ENCODE data around the gene EIF1.

Gene EIF1

DNA sequence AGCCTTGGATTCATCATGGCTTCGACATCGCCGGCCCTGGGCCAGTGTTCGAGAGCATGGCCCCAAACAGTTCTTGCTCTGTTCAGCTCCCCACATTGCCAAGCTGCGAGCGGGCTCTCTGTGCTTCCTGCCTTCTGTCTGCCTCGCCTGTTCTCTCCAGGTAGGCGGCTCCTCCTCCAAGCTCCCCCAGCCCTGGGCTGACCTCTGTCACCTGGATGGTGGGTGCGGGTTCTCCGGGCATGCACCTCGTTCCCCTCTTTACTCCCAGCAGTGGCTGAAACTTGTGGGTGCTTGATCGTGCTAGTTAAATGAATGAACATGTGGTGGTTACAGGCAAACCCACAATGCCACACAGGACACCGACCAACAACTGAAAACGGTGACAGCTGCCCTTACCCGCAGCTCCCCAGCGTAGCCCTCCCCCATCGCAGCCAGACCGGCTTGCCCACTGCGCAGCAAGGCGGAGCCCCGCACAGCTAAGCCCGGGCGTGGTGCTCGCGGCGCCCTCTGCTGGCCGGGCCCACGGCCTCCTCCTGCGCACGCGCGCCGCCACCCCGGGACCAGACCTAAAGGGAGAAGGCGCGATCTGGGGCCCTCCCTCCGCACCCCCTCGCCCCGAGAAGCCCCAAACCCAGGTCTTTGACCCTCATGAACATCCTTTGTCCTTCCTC is 23.0 kb upstream of the EIF1 start:
- Histone ChIP-seq H3K27ac (ENCODE audit: low read depth, low read length, poor library complexity, severe bottlenecking) (peak overlapping the region; percentile 76), H3K4me1 (ENCODE audit: insufficient read depth, low read length, severe bottlenecking) (peaks cover 23% of the 10 kb centered on the region)

DNA sequence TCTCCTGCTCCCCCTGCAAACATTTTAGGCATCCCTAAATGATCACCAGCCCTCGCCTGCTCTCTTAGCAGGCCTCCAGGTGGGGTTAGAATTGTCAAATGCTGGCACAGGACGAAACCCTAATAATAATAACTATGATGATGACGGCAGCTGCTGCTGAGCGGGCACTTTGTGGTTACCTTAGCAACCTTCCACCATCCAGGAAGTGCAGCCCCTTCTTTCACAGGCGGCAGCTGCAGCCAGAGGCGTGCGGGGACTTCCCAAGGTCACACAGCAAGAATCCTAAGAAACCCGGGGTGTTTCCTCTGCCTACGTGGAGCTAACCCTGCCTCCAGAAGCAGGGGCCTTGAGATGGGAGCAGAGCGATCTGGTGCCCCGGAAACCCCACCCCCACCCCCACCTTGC is 22.4 kb upstream of the EIF1 start:
- Histone ChIP-seq H3K79me2 (ENCODE audit: insufficient read depth, low read length) (no peaks in the 10 kb centered on the region), H2AFZ (ENCODE audit: low read length) (peak overlapping the region; percentile 23; the same call in 1 of the 2 replicates), H3K9ac (ENCODE audit: low read length) (peak overlapping the region; percentile 47; the same call in 1 of the 2 replicates), H3F3A (ENCODE audit: insufficient read depth, low read length) (no peaks in the 10 kb centered on the region), H3K27ac (ENCODE audit: low read depth, low read length, poor library complexity, severe bottlenecking) (peak overlapping the region; percentile 76), H3K4me3 (ENCODE audit: low read depth, low read length, poor library complexity, severe bottlenecking) (peak overlapping the region; percentile 54), H3K9me3 (ENCODE audit: low read length) (no peaks in the 10 kb centered on the region), H3K36me3 (ENCODE audit: insufficient read depth, low read length) (no peaks in the 10 kb centered on the region), H3K4me1 (ENCODE audit: insufficient read depth, low read length, severe bottlenecking) (peaks cover 23% of the 10 kb centered on the region), H4K20me1 (ENCODE audit: insufficient read depth, low read length) (no peaks in the 10 kb centered on the region), H3K27me3 (ENCODE audit: insufficient read depth, low read length) (no peaks in the 10 kb centered on the region), H3K4me2 (ENCODE audit: low read length) (peak overlapping the region; percentile 61), H3K9me2 (ENCODE audit: low read depth, low read length) (no peaks in the 10 kb centered on the region)
- TF ChIP-seq EZH2 (IDR thresholded peaks at IDR 0.05; ENCODE audit: borderline replicate concordance, low read length), result no peak
- TF ChIP-seq, protein P1, sequence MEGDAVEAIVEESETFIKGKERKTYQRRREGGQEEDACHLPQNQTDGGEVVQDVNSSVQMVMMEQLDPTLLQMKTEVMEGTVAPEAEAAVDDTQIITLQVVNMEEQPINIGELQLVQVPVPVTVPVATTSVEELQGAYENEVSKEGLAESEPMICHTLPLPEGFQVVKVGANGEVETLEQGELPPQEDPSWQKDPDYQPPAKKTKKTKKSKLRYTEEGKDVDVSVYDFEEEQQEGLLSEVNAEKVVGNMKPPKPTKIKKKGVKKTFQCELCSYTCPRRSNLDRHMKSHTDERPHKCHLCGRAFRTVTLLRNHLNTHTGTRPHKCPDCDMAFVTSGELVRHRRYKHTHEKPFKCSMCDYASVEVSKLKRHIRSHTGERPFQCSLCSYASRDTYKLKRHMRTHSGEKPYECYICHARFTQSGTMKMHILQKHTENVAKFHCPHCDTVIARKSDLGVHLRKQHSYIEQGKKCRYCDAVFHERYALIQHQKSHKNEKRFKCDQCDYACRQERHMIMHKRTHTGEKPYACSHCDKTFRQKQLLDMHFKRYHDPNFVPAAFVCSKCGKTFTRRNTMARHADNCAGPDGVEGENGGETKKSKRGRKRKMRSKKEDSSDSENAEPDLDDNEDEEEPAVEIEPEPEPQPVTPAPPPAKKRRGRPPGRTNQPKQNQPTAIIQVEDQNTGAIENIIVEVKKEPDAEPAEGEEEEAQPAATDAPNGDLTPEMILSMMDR (IDR thresholded peaks at IDR 0.05; ENCODE audit: low read length), result no peak

More for the DNA sequence above, 23.0 kb upstream of the EIF1 start:
- no peaks in the 10 kb centered on the region for H3K79me2 ChIP-seq (ENCODE audit: insufficient read depth, low read length)
- H3K4me2 ChIP-seq (ENCODE audit: low read length), result peak overlapping the region; percentile 61
- H2AFZ ChIP-seq (ENCODE audit: low read length), result no peak overlapping the region; the same call in 1 of the 2 replicates
- no peaks in the 10 kb centered on the region for H3K27me3 ChIP-seq (ENCODE audit: insufficient read depth, low read length)
- H3F3A ChIP-seq (ENCODE audit: insufficient read depth, low read length), result no peaks in the 10 kb centered on the region
- no peaks in the 10 kb centered on the region for H3K9me2 ChIP-seq (ENCODE audit: low read depth, low read length)
- H3K9ac ChIP-seq (ENCODE audit: low read length), result peak overlapping the region; percentile 47; the same call in 1 of the 2 replicates
- TF ChIP-seq, protein P1 (IDR thresholded peaks at IDR 0.05; ENCODE audit: low read length), result peak; percentile 94
- TF ChIP-seq EZH2 (IDR thresholded peaks at IDR 0.05; ENCODE audit: borderline replicate concordance, low read length), result no peak
- H3K9me3 ChIP-seq (ENCODE audit: low read length), result no peaks in the 10 kb centered on the region
- peak overlapping the region; percentile 54 for H3K4me3 ChIP-seq (ENCODE audit: low read depth, low read length, poor library complexity, severe bottlenecking)
- H3K36me3 ChIP-seq (ENCODE audit: insufficient read depth, low read length), result no peaks in the 10 kb centered on the region
- no peaks in the 10 kb centered on the region for H4K20me1 ChIP-seq (ENCODE audit: insufficient read depth, low read length)

DNA sequence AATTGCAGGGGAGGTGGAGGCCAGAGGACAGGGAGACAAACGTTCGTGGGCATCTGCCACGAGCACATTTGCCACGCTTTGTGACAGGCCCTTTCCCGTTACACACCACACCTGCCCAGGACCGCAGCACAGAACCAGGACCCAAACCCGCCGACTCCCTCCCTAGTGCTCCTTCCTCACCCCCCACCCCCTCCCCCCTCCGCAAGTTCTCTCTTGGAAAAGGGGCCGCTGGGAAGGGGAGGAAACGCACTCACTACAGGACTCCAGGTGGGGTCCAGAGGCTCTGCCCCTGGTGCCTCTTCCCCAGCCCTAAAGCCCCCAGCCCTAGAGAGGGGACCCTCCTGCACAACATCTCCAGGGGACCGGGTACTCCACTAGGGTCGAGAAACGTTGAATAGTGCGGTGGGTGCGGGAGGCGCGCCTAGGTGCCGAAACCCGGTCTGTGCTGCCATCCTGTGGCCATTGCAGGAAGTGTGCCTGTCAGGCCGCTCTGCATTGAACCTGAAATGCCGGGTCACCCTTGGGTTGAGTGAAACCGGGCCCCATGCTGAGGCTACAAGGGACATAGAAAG is 21.9 kb upstream of the EIF1 start:
- Histone ChIP-seq H3K4me3 (ENCODE audit: low read depth, low read length, poor library complexity, severe bottlenecking) (peak overlapping the region; percentile 54), H3K9ac (ENCODE audit: low read length) (peak overlapping the region; percentile 47; the same call in 1 of the 2 replicates), H3K9me3 (ENCODE audit: low read length) (no peaks in the 10 kb centered on the region)

More for the DNA sequence above, 21.9 kb upstream of the EIF1 start:
- H4K20me1 ChIP-seq (ENCODE audit: insufficient read depth, low read length), result no peaks in the 10 kb centered on the region
- TF ChIP-seq EZH2 (IDR thresholded peaks at IDR 0.05; ENCODE audit: borderline replicate concordance, low read length), result no peak
- TF ChIP-seq, protein P1 (IDR thresholded peaks at IDR 0.05; ENCODE audit: low read length), result peak; percentile 96
- H3K4me1 ChIP-seq (ENCODE audit: insufficient read depth, low read length, severe bottlenecking), result peaks cover 23% of the 10 kb centered on the region
- H3K27me3 ChIP-seq (ENCODE audit: insufficient read depth, low read length), result no peaks in the 10 kb centered on the region
- H3K36me3 ChIP-seq (ENCODE audit: insufficient read depth, low read length), result no peaks in the 10 kb centered on the region
- peak overlapping the region; percentile 24; the same call in 1 of the 2 replicates for H2AFZ ChIP-seq (ENCODE audit: low read length)
- peak overlapping the region; percentile 76 for H3K27ac ChIP-seq (ENCODE audit: low read depth, low read length, poor library complexity, severe bottlenecking)
- no peaks in the 10 kb centered on the region for H3K79me2 ChIP-seq (ENCODE audit: insufficient read depth, low read length)
- no peaks in the 10 kb centered on the region for H3K9me2 ChIP-seq (ENCODE audit: low read depth, low read length)
- H3F3A ChIP-seq (ENCODE audit: insufficient read depth, low read length), result no peaks in the 10 kb centered on the region
- peak overlapping the region; percentile 61 for H3K4me2 ChIP-seq (ENCODE audit: low read length)

Data from OCI-LY1 (cell line).